IMR-90 (cell line): ENCODE measurements around the gene GNAT1. TPM values are rescaled to one million over a fixed set of nuclear protein-coding genes. Genes with fewer than 3 reads are reported as not detected.

Experiments
- ATAC-seq: fragments of 200-7000 bp; cut with Tn5 transposase; 2 replicates; pipeline ENCODE4 v1.9.1; 2020; ENCODE audit warnings: low read depth, mild to moderate bottlenecking, moderate library complexity
- BruUV-seq: library from RNA; stranded (reverse); fragments of 400-500 nt; replicated peaks from 2 replicates; lab custom pipeline; 2021; lab: Mats Ljungman, UMichigan
- CTCF ChIA-PET: fragments of 300-600 bp; formaldehyde crosslinking; extraction: SDS; loops from one replicate; lab custom pipeline; 2021; ENCODE audit warnings: antibody characterized with exemption; lab: Yijun Ruan, JAX
- POLR2A ChIA-PET: fragments of 300-600 bp; sonication (Branson Sonifier 250); formaldehyde crosslinking; loops from one replicate; lab custom pipeline; 2022; ENCODE audit warnings: antibody characterized with exemption; ENCODE audit not compliant: unreplicated experiment; lab: Charles Lee
- DNase-seq: peaks from one replicate; pipeline ENCODE4 v3.0.0; 2013
- H2AFZ ChIP-seq: replicated peaks from 2 replicates; pipeline ENCODE3; 2013; ENCODE audit warnings: low read length, mild to moderate bottlenecking; ENCODE audit not compliant: poor library complexity
- H2AK5ac ChIP-seq: 2 replicates; pipeline ENCODE4 v1.6.1; 2013; ENCODE audit warnings: low read depth, low read length, inconsistent platforms
- H2AK9ac ChIP-seq: replicated peaks from 2 replicates; pipeline ENCODE3; 2013; ENCODE audit warnings: mild to moderate bottlenecking, low read depth, low read length, moderate library complexity; ENCODE audit not compliant: poor library complexity
- H2BK120ac ChIP-seq: 2 replicates; pipeline ENCODE4 v1.6.1; 2013; ENCODE audit warnings: low read depth, low read length, inconsistent platforms
- H2BK15ac ChIP-seq: 3 replicates; pipeline ENCODE4 v1.6.1; 2013; ENCODE audit warnings: low read depth, low read length, inconsistent platforms
- H2BK20ac ChIP-seq: 2 replicates; pipeline ENCODE4 v1.6.1; 2013; ENCODE audit warnings: low read depth, mild to moderate bottlenecking, inconsistent platforms, low read length, moderate library complexity
- H2BK5ac ChIP-seq: 2 replicates; pipeline ENCODE4 v1.6.1; 2013; ENCODE audit warnings: mild to moderate bottlenecking, low read depth, low read length, inconsistent platforms; ENCODE audit not compliant: poor library complexity, severe bottlenecking
- H3K14ac ChIP-seq: replicated peaks from 2 replicates; pipeline ENCODE4 v1.6.1; 2013; ENCODE audit warnings: low read depth, low read length, inconsistent platforms
- H3K18ac ChIP-seq: 2 replicates; pipeline ENCODE4 v1.6.1; 2013; ENCODE audit warnings: low read depth, low read length, control low read depth
- H3K23ac ChIP-seq: 2 replicates; pipeline ENCODE4 v1.6.1; 2013; ENCODE audit warnings: low read depth, low read length, inconsistent platforms
- H3K27ac ChIP-seq: 2 replicates; pipeline ENCODE4 v1.5.1; 2013; ENCODE audit warnings: mild to moderate bottlenecking, control low read depth, low read length; ENCODE audit not compliant: insufficient read depth
- H3K27me3 ChIP-seq: 2 replicates; pipeline ENCODE4 v1.6.1; 2013; ENCODE audit warnings: low read length; ENCODE audit not compliant: control insufficient read depth, insufficient read depth
- H3K36me3 ChIP-seq: 2 replicates; pipeline ENCODE4 v1.6.1; 2013; ENCODE audit warnings: low read length, mixed read lengths; ENCODE audit not compliant: control insufficient read depth, insufficient read depth
- H3K4ac ChIP-seq: 2 replicates; pipeline ENCODE4 v1.6.1; 2013; ENCODE audit warnings: low read depth, low read length, inconsistent platforms
- H3K4me1 ChIP-seq: 2 replicates; pipeline ENCODE4 v1.6.1; 2013; ENCODE audit warnings: low read length, mixed read lengths; ENCODE audit not compliant: control insufficient read depth, insufficient read depth
- H3K4me2 ChIP-seq: 2 replicates; pipeline ENCODE4 v1.6.1; 2013; ENCODE audit warnings: low read depth, mild to moderate bottlenecking, control low read depth, low read length, moderate library complexity
- H3K4me3 ChIP-seq: 2 replicates; pipeline ENCODE4 v1.5.1; 2013; ENCODE audit warnings: low read depth, mild to moderate bottlenecking, control low read depth, low read length, moderate library complexity; ENCODE audit not compliant: insufficient read depth
- H3K56ac ChIP-seq: 2 replicates; pipeline ENCODE4 v1.6.1; 2013; ENCODE audit warnings: low read length, inconsistent platforms; ENCODE audit not compliant: insufficient read depth; ENCODE audit errors: extremely low read depth
- H3K79me1 ChIP-seq, 2 experiments: 2 replicates each; pipeline ENCODE4 v1.6.1; 2013; ENCODE audit warnings: low read length in 2 of 2, inconsistent platforms in 1 of 2, low read depth in 1 of 2
- H3K9ac ChIP-seq: 2 replicates; pipeline ENCODE4 v1.6.1; 2013; ENCODE audit warnings: low read depth, low read length, control low read depth
- H3K9me1 ChIP-seq: 2 replicates; pipeline ENCODE4 v1.6.1; 2013; ENCODE audit warnings: low read length, inconsistent platforms; ENCODE audit not compliant: insufficient read depth
- H3K9me3 ChIP-seq: 2 replicates; pipeline ENCODE4 v1.6.1; 2013; ENCODE audit warnings: low read length; ENCODE audit not compliant: control insufficient read depth, insufficient read depth
- H4K20me1 ChIP-seq: 2 replicates; pipeline ENCODE4 v1.6.1; 2013; ENCODE audit warnings: low read length, inconsistent platforms; ENCODE audit not compliant: insufficient read depth
- H4K5ac ChIP-seq: 2 replicates; pipeline ENCODE4 v1.6.1; 2013; ENCODE audit warnings: mild to moderate bottlenecking, low read depth, low read length, control low read depth
- H4K8ac ChIP-seq, 2 experiments: 2 replicates each; pipeline ENCODE4 v1.6.1; 2013; ENCODE audit warnings: low read depth in 2 of 2, low read length in 2 of 2, control low read depth in 1 of 2, inconsistent platforms in 1 of 2
- H4K91ac ChIP-seq: 2 replicates; pipeline ENCODE4 v1.6.1; 2013; ENCODE audit warnings: low read depth, low read length, inconsistent platforms; ENCODE audit not compliant: insufficient read depth
- MXI1 ChIP-seq: IDR thresholded peaks from 2 replicates; pipeline ENCODE4 v1.6.1; 2012; ENCODE audit warnings: low read depth, mild to moderate bottlenecking, low read length, moderate library complexity, borderline replicate concordance
- POLR2A ChIP-seq: IDR thresholded peaks from 2 replicates; pipeline ENCODE4 v1.6.1; 2012; ENCODE audit warnings: mild to moderate bottlenecking, low read depth, low read length
- RCOR1 ChIP-seq: IDR thresholded peaks from 2 replicates; pipeline ENCODE4 v1.6.1; 2012; ENCODE audit warnings: mild to moderate bottlenecking, low read length, improper control_type of control experiment; ENCODE audit not compliant: insufficient replicate concordance
- whole genome bisulfite sequencing, 2 experiments: methylation state at CpG; one replicate each; pipeline versions ENCODE4 v1.1.5 to v1.1.7; 2013; ENCODE audit warnings: missing lambda C conversion rate in 2 of 2; ENCODE audit not compliant: insufficient read length in 1 of 2; ENCODE audit errors: extremely low coverage in 2 of 2; 5-methylcytosine and 5-hydroxymethylcytosine counted together
- dilution Hi-C: fragments of 300-500 bp; cut with HindIII; formaldehyde crosslinking; loops from one replicate; pipeline ENCODE4 v1.14.3; 2018; ENCODE audit warnings: low sequenced_read_pairs; ENCODE audit not compliant: unreplicated experiment
- in situ Hi-C: fragments of 300-500 bp; cut with MboI; formaldehyde crosslinking; loops from 3 replicates; pipeline ENCODE4 v1.14.3; 2019; ENCODE audit warnings: low sequenced_read_pairs, inconsistent platforms, mixed read lengths
- intact Hi-C: fragments of 100-400 bp; cut with micrococcal nuclease; formaldehyde crosslinking; loops from 2 replicates; pipeline ENCODE4 v1.10.0; 2022
- polyA plus RNA-seq, 3 experiments: library from polyadenylated mRNA; depleted of rRNA; stranded (reverse); fragments of >200 nt; gene quantifications; 2 replicates each; pipeline ENCODE4 v1.2.3, GENCODE V29; 2012; ENCODE audit warnings: low replicate concordance in 1 of 3
- total RNA-seq: library from RNA; depleted of rRNA; stranded (reverse); fragments of >200 nt; gene quantifications from 2 replicates; pipeline ENCODE4 v1.2.3, GENCODE V29; 2012

GNAT1 gene
- total and polyA plus RNA-seq, 2 of the 4 experiments (the other 2 are of a cell fraction), result not detected

GRCh38 chr3:50210176-50210509 is 18.7 kb downstream of the GNAT1 start:
- no peaks in the 10 kb centered on the region for H3K9me1 ChIP-seq
- no peak overlapping the region for H2BK120ac ChIP-seq
- no peak overlapping the region for H3K9ac ChIP-seq
- H2BK5ac ChIP-seq, result no peak overlapping the region
- peaks cover 2% of the 10 kb centered on the region; the same call in 1 of the 2 replicates for H3K4me1 ChIP-seq
- no peaks in the 10 kb centered on the region for H3K9me3 ChIP-seq
- H2AK5ac ChIP-seq, result no peak overlapping the region
- no peak overlapping the region for H4K5ac ChIP-seq
- BruUV-seq, result no TSS peak
- POLR2A ChIA-PET, result no interaction called here
- no peak overlapping the region for H3K18ac ChIP-seq
- H3K4me3 ChIP-seq, result no peak overlapping the region
- no peak overlapping the region for H4K8ac ChIP-seq
- H3K14ac ChIP-seq, result no peak overlapping the region
- no peak overlapping the region for H3K56ac ChIP-seq
- dilution Hi-C loops (no loop called here), intact Hi-C loops (no loop called here), in situ Hi-C loops (no loop called here)
- no peak overlapping the region for H4K91ac ChIP-seq
- no peak overlapping the region for H3K4me2 ChIP-seq
- H3K36me3 ChIP-seq, result no peaks in the 10 kb centered on the region
- no peak overlapping the region for H3K4ac ChIP-seq
- CTCF ChIA-PET, result interaction anchor here (1.6 kb wide), 1 partner anchor 16 kb away, joined by 5 read pairs; no protein-coding TSS in a partner anchor
- H2BK15ac ChIP-seq, result no peak overlapping the region
- H3K27ac ChIP-seq, result no peak overlapping the region
- peaks cover 38% of the 10 kb centered on the region for H3K27me3 ChIP-seq
- H4K20me1 ChIP-seq, result no peaks in the 10 kb centered on the region; the same call in 1 of the 2 replicates
- H2AK9ac ChIP-seq, result no peak overlapping the region
- no peak overlapping the region for H3K23ac ChIP-seq
- WGBS, 2 experiments, result 70% methylated on average over 2 of the region's 5 CpGs; no CpG with 5 or more reads in 1 of the 2 experiments
- no peak overlapping the region for H2AFZ ChIP-seq
- no peak for ATAC-seq
- no peaks in the 10 kb centered on the region for H3K79me1 ChIP-seq
- no peak for DNase-seq
- H2BK20ac ChIP-seq, result no peak overlapping the region
- no peak for TF ChIP-seq POLR2A
- TF ChIP-seq RCOR1, result no peak
- no peak for TF ChIP-seq MXI1
